GM23248 (cell line): ENCODE data around the gene FUT1.

Experiments used
- EZH2 ChIP-seq: fragments of 200-600 bp; sonication (generic); IDR thresholded peaks from 2 replicates; pipeline ENCODE4 v1.6.1; 2018; ENCODE audit warnings: antibody characterized with exemption, mild to moderate bottlenecking; ENCODE audit not compliant: insufficient read depth, poor library complexity, severe bottlenecking
- EZH2phosphoT487 ChIP-seq: fragments of 200-600 bp; sonication (generic); IDR thresholded peaks from 2 replicates; pipeline ENCODE4 v1.6.1; 2018; ENCODE audit warnings: antibody characterized with exemption, moderate library complexity, mild to moderate bottlenecking, low read depth; ENCODE audit not compliant: insufficient read depth

DNA sequence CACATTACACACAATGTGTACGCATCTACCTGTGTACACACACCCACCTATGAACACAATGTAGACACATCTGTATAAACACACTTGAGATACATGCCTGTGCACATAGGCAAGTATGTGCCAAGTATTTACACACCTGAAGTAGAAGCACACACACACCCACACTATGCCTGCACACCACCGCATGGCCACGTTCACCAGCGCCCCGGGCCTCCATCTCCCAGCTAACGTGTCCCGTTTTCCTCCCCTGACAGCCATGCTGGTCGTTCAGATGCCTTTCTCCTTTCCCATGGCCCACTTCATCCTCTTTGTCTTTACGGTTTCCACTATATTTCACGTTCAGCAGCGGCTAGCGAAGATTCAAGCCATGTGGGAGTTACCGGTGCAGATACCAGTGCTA, 49.7 kb downstream of the FUT1 start:
- no peak for TF ChIP-seq EZH2
- TF ChIP-seq EZH2phosphoT487 = no peak
